ENCODE data around the gene RTN4IP1. TPM values are rescaled to one million over a fixed set of nuclear protein-coding genes. Genes with fewer than 3 reads are reported as not detected.

Gene RTN4IP1
- total and polyA plus RNA-seq, 10 of the 15 experiments (the other 5 are each of a cell fraction or from before 2014, with no cell fraction given), result 8.2 to 17.0 (median 9.8) TPM

- no peak for TF ChIP-seq ZBTB4 (CRISPR knock-in tag; IDR thresholded peaks at IDR 0.05)
- TF ChIP-seq ATF3 (IDR thresholded peaks at IDR 0.05; ENCODE audit: borderline replicate concordance, extremely low read depth, low read depth, low read length), result no peak
- TF ChIP-seq ZNF384 (IDR thresholded peaks at IDR 0.05; ENCODE audit: borderline replicate concordance, low read depth, low read length), result no peak
- TF ChIP-seq GABPA (IDR thresholded peaks at IDR 0.05; ENCODE audit: low read depth), result no peak
- TF ChIP-seq SMARCA5 (IDR thresholded peaks at IDR 0.05), result no peak
- no peak for TF ChIP-seq NFXL1 (IDR thresholded peaks at IDR 0.05; ENCODE audit: borderline replicate concordance)
Measured at GRCh38 chr6:106639812-106640211, 10.5 kb upstream of the RTN4IP1 start (continued).

- H3K4me1 ChIP-seq (ENCODE audit: control insufficient read depth, insufficient read depth, low read length), result peaks cover 49% of the 10 kb centered on the region
- H2AFZ ChIP-seq (ENCODE audit: control insufficient read depth, low read depth, low read length), result peak overlapping the region; percentile 48
- H3K79me2 ChIP-seq (ENCODE audit: control insufficient read depth, insufficient read depth, low read length), result peaks cover 61% of the 10 kb centered on the region
- intact Hi-C loops (cut with micrococcal nuclease; ENCODE audit: unreplicated experiment), result loop anchor here (5.0 kb wide), 1 partner anchor 64 kb away; no protein-coding TSS in a partner anchor
- H3K27ac ChIP-seq (ENCODE audit: control insufficient read depth, insufficient read depth), result peak overlapping the region; percentile 87
- DNase-seq (ENCODE audit: low read depth, low spot score) (no peak), FAIRE-seq (peak; percentile 79), ATAC-seq (peak; percentile 87)
- no TSS peak for BruUV-seq (replicated peaks)
- H4K20me1 ChIP-seq (ENCODE audit: control insufficient read depth, insufficient read depth), result no peaks in the 10 kb centered on the region
- peaks cover 0 to 3% of the 10 kb centered on the region in 2 experiments; a peak in 1 of 4 replicates for H3K36me3 ChIP-seq (ENCODE audit: control insufficient read depth in 2 of 2, insufficient read depth in 2 of 2, low read length in 1 of 2)
- WGBS (ENCODE audit: insufficient coverage, insufficient replicate concordance, low lambda C conversion rate, missing lambda C conversion rate), result 0% methylated on average over 6 of the region's 6 CpGs
- ChIA-PET CTCF (interaction anchor here (0.9 to 4.2 kb wide), 5 partner anchors 9 to 342 kb away, joined by 3 to 19 read pairs (median 6); partner anchors contain the start of genes QRSL1 and RTN4IP1), POLR2A (interaction anchor here (0.7 to 2.2 kb wide), 3 partner anchors 11 to 65 kb away, joined by 4 to 10 read pairs (median 5); no protein-coding TSS in a partner anchor), RAD21 (ENCODE audit: unreplicated experiment) (interaction anchor here (0.8 to 2.1 kb wide), 8 partner anchors 9 to 125 kb away, joined by 3 to 6 read pairs (median 3); no protein-coding TSS in a partner anchor), SMC1A (ENCODE audit: uncharacterized antibody, unreplicated experiment) (interaction anchor here (0.7 to 3.9 kb wide), 13 partner anchors 9 to 207 kb away, joined by 3 to 25 read pairs (median 4); partner anchors contain the start of genes QRSL1 and RTN4IP1)
- no peaks in the 10 kb centered on the region for H3K9me3 ChIP-seq (replicated peaks; ENCODE audit: control insufficient read depth, insufficient read depth, low read length)
- H3K4me3 ChIP-seq, result peak overlapping the region; percentile 54
- peak overlapping the region; percentile 100 for H3K4me2 ChIP-seq (ENCODE audit: control insufficient read depth, insufficient read depth)
- in situ Hi-C loops (cut with MboI), result no loop called here
- H3K27me3 ChIP-seq (replicated peaks in 1 of 2; ENCODE audit: control insufficient read depth in 2 of 2, insufficient read depth in 2 of 2, low read length in 1 of 2), result no peaks in the 10 kb centered on the region
- peak overlapping the region; percentile 52 for H3K9ac ChIP-seq (ENCODE audit: control insufficient read depth, insufficient read depth, low read length)
- no peak for TF ChIP-seq BCL3 (IDR thresholded peaks at IDR 0.05; ENCODE audit: borderline replicate concordance, insufficient read depth, low read depth, low read length, poor library complexity, severe bottlenecking)
- peak; percentile 73 for TF ChIP-seq NFIC (IDR thresholded peaks at IDR 0.05; ENCODE audit: low read depth, low read length)
- peak; percentile 48; the same call in 1 of the 2 replicates for TF ChIP-seq MTA2 (IDR thresholded peaks at IDR 0.05; ENCODE audit: low read depth)
- no peak for TF ChIP-seq ZNF592 (IDR thresholded peaks at IDR 0.05)
- TF ChIP-seq ESRRA (IDR thresholded peaks at IDR 0.05; ENCODE audit: low read length), result no peak
- TF ChIP-seq IKZF1 (conservative IDR thresholded peaks at IDR 0.05), result peak; percentile 52
Measured at GRCh38 chr6:106637717-106638341, 8.5 kb upstream of the RTN4IP1 start.

Data from GM12878 (cell line).